Dermis microvascular lymphatic vessel endothelial cell (primary cell): ENCODE results near the gene LEAP2. TPM values are rescaled to one million over a fixed set of nuclear protein-coding genes. Genes with fewer than 3 reads are reported as not detected.

Source experiments
- DNase-seq, 2 donors: peaks; one replicate each; pipeline versions ENCODE4 v3.0.0 to v3.0.0-alpha.2; 2010; ENCODE audit warnings: low read depth in 2 of 2
- total RNA-seq: library from RNA; depleted of rRNA; stranded (reverse); fragments of >200 nt; gene quantifications from 2 replicates; pipeline ENCODE4 v1.2.1, GENCODE V29; 2014

The LEAP2 gene
- total RNA-seq, 1 donor from 2014 or later = 0.13 TPM

DNA sequence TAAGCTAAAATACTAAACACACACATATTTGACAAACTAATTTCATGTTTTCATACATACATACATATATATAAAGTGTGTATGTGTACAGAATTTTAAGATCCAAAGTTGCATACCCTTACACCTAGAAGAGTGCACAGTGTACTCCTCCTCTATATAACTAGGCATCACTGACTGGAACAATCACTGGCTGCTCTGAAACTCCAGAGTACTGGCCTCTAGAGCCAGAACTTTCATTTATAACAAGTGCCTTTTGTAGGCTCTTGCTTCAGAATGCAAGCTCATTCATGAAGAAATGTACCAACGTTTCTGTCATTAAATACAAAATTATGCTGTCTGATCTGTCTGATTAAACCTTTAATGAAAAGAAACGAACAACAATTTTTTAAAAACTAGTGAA, 4.0 kb downstream of the LEAP2 start:
- no peak for DNase-seq

DNA sequence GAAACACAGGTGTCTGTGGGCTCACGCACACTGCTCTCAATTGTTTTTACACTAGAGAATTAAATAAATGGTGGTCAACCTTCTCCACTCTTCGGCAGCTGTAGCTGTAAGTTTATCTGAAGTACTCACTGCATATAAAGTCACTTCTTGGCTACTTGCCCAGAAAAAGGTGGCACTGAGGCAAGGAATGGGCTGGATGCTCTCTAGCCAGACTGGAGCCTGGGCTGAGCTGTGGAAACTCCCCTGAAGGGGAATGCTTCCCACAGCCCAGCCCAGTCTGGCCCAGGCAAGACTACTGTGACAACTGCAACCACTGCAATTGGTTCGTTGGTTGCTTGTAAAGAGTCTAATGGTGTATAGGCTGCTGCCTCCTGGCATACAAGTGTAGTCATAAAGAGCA, 4.5 kb downstream of the LEAP2 start:
- peak in 1 of 2 donors; percentile 21 for DNase-seq

DNA sequence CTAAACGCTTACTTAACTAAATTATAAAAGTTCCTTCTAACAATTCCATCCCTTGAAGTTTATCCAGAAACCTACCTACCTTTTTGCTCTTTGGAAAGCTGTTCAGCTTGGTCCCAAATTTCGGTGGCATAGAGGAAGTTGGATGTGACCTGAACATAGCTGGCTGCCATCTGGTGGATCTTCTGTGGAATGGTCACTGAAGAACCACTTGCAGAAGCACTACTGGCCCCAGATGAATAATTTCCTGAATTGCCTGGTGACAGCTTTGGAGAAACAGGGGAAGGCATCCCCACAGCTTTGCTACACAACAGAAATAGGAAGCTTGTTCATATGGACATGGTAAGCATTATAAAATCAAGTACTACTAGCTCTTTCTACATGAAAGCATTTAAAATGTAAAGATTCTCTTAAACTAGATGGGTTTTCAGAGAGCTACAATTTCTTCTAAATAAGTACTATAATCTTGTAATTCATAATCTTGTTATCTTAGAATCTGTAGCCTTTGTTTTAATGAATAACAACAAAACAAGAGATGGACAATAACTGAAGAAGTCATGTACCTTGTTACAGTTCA, 9.9 kb downstream of the LEAP2 start:
- peak; percentile 76 to 88 for DNase-seq

DNA sequence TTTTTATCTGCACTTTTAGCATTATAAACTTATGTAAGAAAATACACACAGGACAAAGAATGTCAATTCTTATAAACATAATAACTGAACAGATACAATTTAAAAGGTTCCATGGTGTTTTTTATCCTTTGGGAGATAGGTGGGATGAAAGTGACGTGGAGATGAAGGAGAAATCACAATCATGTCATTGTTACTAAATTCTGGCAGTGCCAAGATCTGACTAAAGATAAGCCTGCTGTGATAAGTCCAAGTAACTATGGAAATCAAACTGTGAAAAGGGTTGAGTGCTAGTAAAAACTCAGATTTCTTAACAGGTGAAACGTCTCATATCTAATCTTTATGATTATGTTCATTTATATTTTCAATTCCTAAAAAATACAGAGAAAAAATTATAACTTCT, 11.1 kb downstream of the LEAP2 start:
- no peak for DNase-seq

DNA sequence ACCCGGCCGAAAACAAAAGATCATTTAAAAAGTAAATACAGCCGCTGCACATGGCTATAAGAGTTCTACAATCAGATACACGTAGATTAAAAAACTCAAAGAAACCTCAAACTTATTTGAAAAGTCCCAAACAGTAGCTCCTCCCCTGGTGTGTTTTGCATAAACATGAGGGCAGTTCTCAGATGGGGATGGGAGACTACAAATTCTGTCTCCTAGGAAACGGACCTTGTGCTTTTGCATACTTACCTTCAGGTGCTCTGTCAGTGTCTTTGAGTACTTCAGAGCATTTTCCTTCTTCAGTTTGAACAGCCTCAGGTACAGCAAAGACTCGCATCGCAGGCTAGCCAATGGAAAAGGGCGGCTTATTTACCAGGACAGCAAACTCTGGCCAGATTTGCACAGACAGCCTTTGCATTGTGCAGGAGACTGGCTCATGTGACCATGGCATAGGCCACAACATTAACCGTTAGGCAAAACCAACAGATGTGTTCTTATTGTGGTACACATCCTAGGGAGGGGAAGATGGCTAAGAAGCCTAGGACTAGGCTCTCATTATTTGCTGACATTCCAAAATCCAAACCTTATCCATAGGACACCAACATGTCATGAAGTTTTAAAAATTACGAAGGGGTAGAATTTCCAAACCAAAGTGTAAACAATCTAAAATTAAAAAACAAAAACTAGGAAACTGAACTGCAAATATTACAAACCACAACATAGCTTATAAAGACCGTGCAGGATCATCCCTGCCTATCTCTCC, 12.8 kb downstream of the LEAP2 start:
- no peak for DNase-seq

DNA sequence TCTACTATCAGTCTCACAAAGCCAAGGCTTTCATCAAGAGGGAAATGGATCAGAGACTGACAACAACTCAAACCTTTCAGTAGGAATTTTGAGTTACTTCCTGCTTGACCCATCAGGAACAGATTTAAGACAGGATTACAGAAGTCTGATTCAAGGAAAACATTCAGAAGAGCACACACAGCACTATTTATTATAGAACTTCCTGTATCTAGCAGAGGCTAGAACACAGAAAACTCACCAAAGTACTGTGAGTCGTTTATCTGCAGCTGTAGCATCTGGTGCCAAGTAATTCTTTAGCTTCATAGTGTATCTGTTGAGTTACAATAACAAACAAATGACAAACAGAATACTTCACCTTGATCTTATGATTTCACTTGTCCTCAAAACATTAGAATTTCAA, 13.8 kb downstream of the LEAP2 start:
- DNase-seq = peak in 1 of 2 donors; percentile 33

DNA sequence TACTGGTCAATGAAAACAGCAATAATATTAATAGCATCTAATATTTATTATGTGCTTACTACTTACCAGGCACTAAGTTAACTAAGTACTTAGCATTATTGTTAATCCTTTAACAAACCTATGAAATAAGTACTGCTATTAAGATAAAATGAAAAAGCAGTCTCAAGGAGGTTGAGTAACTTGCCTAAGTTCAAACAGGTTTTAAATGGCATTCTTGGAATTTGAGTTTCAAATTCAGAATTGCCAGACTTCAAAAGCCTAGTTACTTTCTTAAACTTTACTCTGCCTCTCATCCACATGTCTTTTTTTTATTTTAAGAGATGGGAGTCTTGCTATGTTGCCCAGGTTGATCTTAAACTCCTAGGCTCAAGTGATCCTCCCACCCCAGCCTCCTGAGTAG, 16.0 kb downstream of the LEAP2 start:
- DNase-seq = no peak

DNA sequence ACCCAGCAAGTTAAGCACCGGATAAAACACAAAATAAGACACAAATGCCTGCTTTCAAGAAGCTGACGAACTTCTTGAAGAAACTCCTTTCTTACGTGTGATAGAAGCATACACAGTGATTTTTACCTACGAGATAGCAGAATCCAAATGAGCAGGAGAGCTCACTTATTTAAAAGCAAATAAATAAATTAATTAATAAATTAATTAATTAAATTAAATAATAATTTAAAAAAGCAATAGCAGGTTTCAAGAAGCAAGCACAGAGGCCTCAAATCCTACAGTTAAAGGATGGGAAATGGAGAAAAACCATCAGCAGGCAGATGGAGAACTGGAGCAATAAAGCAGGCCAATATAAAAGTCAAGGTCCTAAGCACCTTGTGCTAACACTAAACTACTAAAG, 17.3 kb downstream of the LEAP2 start:
- DNase-seq = no peak

DNA sequence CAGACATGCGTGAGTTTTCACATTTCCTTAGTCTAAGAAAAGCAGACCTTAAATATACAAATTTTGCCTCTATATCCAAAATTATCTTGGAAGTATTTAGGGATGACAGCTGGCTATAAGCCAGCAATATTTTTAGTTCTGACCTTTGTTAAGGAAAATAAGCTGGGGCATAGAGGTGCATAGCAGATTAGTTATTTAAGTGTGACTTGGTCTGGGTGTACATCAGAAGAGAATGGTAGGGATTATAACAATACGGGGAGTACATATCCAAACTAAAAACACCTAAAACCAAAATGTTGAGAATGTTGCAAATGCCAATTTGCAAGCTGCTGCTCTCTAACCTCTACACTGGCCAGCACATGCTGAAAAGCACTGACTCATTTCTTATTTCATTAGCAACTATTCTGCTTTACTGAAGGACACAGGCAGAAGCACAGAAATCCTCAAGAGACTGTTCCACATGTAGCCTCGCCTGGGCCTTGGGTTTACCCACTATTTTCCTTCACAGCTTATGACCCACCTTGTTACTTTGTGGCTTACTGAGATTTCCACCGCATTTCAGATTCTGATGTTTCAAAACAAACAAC, 22.3 kb downstream of the LEAP2 start:
- DNase-seq = no peak

DNA sequence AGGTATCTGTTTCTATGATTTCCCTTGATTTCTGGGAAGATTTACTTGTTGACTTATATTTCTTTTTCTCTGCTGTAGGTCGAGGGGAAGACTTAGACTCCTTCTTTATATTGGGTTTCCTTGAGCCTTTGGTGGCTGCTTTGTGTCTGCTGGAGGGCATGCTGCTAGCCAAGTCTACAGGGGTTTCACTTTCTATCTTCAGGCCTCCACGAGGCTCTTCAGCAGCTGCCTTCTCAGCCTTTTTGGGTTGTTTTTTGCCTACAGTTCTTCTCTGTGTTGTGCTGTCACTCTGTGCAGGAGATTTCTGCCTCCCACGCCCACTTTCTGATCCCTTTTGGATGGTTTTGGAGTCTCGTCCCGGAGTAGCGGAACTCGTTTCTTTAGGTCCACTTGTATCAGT, 23.2 kb downstream of the LEAP2 start:
- DNase-seq = no peak

DNA sequence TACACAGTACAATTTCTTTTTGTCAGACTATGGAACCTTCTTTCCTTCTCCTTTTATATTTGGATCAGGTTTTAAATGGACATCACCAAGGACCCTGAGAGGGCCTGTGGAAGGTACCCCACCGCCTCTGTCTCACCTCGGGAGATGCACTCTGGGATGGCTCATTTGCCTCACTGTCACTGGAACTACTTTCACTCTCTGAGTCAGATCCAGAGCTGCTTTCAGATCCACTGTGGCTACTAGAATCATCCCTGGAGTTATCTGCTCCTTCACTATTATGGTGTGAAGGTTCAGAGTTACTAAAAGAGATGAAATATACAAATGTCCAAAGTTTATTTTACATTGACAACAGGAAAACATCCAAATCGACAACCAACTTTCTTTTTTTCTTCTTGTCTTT, 24.6 kb downstream of the LEAP2 start:
- no peak for DNase-seq

DNA sequence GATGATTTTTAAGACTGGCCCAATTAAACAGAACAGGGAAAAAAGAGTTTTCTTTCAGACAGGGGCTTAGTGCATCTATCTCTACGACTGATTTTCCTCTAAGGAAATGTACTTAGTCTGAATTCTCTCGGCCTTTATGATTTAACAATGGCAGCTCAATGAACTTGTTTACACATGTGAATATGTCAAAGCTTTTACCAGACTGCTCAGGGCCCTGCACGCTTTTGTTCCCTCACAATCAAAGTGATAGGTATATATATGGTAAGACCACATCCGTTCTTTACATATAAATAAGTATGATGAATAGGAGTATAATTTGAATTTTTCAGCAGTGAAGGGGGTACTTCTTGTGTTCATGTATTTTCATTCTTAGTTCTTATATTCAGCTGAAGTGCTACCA, 27.6 kb downstream of the LEAP2 start:
- no peak for DNase-seq

DNA sequence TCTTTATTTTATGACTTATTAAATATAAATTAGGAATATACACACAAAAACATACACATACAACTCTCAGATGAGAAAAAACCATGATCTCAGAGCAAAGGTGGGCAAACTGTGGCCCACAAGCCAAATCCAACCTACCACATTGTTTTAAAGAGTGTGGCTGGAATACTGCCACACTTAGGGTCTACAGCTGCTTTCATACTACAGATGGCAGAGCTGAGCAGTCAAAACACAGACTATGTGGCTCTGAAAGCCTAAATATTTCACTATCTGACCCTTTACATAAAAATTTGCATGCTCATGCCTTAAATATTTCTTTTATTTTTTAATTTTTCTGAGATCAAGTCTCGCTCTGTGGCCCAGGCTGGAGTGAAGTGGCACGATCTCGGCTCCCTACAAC, 28.3 kb downstream of the LEAP2 start:
- no peak for DNase-seq

DNA sequence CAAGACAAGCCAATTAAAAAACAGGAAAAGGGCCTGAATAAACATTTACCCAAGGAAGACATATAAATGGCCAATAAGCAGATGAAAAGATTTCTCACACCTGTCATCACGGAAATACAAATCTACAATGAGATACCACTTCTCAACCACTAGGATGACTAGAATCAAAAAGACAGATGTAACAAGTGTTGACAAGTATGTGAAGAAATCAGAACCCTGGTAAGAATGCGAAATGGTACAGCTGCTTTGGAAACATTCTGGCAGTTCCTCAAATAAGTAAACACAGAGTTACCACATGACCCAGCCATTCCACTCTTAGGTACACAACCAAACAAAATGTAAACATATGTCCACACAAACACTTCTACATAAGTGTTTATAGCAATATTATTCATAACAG, 32.5 kb downstream of the LEAP2 start:
- peak in 1 of 2 donors; percentile 82 for DNase-seq

DNA sequence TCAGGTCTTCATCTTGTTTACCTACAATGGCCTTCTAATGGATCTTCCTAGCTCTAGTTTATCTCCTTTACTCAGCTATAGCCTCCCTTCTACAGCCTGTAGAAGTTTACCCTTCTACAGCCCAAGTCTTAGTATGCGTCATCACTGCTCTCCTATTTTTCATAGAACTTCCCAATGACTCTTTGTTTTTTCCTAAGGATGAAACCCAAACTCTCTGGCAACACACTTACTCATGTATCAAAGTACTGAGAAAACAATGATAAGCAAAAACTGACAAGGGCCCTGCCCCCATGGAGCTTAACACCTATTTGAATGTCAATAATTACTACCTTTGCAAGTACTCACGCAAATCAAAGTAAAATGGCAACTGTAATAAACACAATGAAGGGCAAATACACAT, 33.7 kb downstream of the LEAP2 start:
- DNase-seq = peak in 1 of 2 donors; percentile 93

DNA sequence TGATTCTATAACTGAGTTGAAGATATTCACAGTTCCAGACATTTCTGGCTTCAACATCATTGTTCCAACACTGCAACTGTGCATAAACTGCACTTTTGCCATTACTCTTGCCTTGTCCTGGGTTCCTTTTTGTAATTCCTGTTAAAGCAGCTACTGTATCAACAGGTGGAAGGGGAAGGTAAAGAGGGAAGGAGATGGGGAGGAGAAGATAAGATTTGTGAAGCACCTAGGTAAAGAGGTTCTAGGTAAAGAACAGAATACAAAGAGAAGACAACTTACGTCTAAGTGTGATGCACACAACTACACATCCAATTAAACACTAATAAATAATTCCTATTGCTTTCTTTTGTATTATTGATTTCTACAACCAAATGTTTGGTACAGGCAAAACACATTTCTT, 36.2 kb downstream of the LEAP2 start:
- DNase-seq = no peak

DNA sequence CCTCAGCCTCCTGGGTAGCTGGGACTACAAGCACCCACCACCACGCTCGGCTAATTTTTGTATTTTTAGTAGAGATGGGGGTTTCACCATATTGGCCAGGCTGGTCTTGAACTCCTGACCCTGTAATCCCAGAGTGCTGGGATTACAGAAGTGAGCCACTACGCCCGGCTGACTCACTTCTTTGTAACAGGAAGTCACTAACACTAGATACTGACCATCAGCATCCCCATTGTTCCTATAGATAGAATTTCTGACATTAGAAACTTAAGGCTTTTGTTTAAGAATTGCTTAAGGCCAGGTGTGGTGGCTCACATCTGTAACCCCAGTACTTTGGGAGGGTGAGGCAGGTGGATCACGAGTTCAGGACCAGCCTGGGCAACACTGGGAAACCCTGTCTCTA, 42.2 kb downstream of the LEAP2 start:
- DNase-seq = peak in 1 of 2 donors; percentile 52

DNA sequence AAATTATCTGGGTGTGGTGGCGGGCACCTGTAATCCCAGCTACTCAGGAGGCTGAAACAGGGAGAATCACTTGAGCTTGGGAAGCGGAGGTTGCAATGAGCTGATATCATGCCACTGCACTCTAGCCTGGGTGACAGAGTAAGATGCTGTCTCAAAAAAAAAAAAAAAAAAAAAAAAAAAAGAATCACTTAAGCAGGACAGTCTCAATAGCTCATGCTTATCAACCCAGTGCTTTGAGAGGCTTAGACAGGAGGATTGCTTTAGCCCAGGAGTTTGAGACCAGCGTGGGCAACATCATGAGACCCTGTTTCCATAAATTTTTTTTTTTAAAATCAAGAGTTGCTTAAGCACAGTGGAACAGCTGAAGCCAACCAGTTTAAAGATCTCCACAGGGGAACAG, 42.6 kb downstream of the LEAP2 start:
- DNase-seq = no peak

Other genes with a start within 250 kb of the LEAP2 start
- not detected in 2 replicates for gene IL13, start 215.5 kb upstream of the LEAP2 start, total RNA-seq
- gene IL4, start 199.7 kb upstream of the LEAP2 start, total RNA-seq = not detected in 2 replicates
- 3.9 and 4.4 TPM in 2 replicates for gene KIF3A, start 136.1 kb upstream of the LEAP2 start, total RNA-seq
- gene CCNI2, start 126.2 kb upstream of the LEAP2 start, total RNA-seq = under 0.01 TPM in 2 replicates
- gene SEPTIN8, start 96.4 kb upstream of the LEAP2 start, total RNA-seq = 36.3 and 43.4 TPM in 2 replicates
- gene SOWAHA, start 60.4 kb upstream of the LEAP2 start, total RNA-seq = not detected in 2 replicates
- gene SHROOM1, start 43.0 kb upstream of the LEAP2 start, total RNA-seq = 1.5 and 4.3 TPM in 2 replicates
- under 0.01 TPM in 1 of 2 replicates, not detected in the other for gene GDF9, start 7.2 kb upstream of the LEAP2 start, total RNA-seq
- gene UQCRQ, start 7.0 kb upstream of the LEAP2 start, total RNA-seq = 85.6 and 98.7 TPM in 2 replicates
- gene AFF4, start 90.0 kb downstream of the LEAP2 start, total RNA-seq = 19.4 and 26.4 TPM in 2 replicates
- gene ZCCHC10, start 152.9 kb downstream of the LEAP2 start, total RNA-seq = 12.3 and 15.2 TPM in 2 replicates
- 88.2 and 89.5 TPM in 2 replicates for gene HSPA4, start 178.3 kb downstream of the LEAP2 start, total RNA-seq